ENCODE data around the gene ABCC4.
"Not testable (repeated sequence)": the region's sequence is repeated elsewhere in the genome, so short reads cannot be mapped to it uniquely, and the experiment has no call there.

ABCC4 gene

DNA sequence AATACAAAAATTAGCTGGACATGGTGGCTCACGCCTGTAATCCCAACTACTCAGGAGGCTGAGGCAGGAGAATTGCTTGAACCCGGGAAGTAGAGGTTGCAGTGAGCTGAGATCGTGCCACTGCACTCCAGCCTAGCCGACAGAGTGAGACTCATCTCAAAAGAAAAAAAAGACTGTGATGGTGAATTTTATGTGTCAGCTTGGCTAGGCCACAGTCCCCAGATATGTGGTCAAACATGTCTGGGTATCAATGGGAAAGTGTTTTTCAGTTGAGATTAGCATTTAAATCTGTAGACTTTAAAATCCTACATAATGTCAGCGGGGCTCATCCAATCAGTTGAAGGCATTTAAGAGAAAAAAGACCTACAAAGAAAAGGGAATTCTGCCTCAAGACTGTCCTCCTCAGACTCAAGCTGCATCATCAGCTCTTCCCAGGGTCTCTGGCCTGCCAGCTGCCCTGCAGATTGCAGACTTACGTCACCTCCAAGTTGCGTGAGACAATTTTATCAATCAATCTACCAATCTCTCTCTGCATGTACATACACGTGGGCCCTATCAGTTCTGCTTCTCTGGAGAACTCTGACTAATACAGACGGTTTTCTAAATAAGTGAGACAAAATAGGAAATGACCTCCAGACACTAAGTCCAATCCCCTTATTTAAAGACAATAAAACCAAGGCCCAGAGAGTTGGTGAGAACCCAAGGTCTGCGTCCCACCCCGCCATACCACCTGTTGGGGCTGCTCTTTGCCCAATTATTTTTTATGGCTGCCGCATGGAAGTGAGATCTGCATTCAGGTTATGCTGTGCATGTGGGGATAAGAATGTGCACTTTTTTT lies 99.2 kb downstream of the ABCC4 start:
- TF ChIP-seq, protein P1, sequence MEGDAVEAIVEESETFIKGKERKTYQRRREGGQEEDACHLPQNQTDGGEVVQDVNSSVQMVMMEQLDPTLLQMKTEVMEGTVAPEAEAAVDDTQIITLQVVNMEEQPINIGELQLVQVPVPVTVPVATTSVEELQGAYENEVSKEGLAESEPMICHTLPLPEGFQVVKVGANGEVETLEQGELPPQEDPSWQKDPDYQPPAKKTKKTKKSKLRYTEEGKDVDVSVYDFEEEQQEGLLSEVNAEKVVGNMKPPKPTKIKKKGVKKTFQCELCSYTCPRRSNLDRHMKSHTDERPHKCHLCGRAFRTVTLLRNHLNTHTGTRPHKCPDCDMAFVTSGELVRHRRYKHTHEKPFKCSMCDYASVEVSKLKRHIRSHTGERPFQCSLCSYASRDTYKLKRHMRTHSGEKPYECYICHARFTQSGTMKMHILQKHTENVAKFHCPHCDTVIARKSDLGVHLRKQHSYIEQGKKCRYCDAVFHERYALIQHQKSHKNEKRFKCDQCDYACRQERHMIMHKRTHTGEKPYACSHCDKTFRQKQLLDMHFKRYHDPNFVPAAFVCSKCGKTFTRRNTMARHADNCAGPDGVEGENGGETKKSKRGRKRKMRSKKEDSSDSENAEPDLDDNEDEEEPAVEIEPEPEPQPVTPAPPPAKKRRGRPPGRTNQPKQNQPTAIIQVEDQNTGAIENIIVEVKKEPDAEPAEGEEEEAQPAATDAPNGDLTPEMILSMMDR (IDR thresholded peaks at IDR 0.05; ENCODE audit: control insufficient read depth, extremely low read depth, insufficient read depth) = no peak
- DNase-seq (ENCODE audit: low read depth) = no peak
- no peak overlapping the region for H3K4me3 ChIP-seq (ENCODE audit: low read depth, low read length)

DNA sequence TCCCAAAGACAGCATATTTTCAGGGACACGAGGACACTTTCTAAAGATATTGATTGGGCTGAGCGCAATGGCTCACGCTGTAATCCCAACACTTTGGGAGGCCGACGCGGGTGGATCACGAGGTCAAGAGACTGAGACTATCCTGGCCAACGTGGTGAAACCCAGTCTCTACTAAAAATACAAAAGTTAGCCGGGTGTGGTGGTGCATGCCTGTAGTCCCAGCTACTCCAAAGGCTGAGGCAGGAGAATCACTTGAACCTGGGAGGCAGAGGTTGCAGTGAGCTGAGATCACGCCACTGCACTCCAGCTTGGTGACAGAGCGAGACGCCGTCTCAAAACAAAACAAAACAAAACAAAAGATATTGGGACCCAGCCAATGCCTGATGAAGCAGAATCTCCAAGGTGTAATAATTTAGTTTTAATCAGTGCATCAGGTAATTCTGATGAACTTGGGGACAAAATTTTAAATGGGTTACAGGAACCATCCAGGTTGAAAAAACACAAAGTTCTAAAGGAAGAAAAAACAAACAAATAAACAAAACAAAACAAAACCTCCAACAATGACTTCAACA lies 100.8 kb downstream of the ABCC4 start:
- DNase-seq (ENCODE audit: low read depth); H3K4me3 ChIP-seq (ENCODE audit: low read depth, low read length): not testable (repeated sequence)

DNA sequence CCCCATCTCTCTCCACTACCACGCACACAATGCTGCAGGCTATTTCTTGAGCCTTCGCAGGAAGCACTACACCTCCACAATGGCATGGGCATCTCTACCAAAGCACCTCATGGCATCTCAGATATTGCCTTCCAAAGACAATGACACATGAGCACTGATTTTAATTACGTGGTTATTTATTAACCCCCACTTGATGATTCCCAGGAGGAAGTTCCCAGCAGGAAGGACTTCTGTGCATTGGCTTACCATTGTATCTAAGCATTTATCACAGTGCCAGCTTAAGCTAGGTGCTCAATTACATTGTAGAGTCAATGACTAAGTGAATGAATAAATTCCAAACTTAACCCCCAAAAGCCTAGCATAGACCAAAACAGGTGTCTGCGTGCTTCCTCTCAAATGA lies 101.4 kb downstream of the ABCC4 start:
- TF ChIP-seq, protein P1 (IDR thresholded peaks at IDR 0.05; ENCODE audit: control insufficient read depth, extremely low read depth, insufficient read depth) = no peak
- no peak overlapping the region for H3K4me3 ChIP-seq (ENCODE audit: low read depth, low read length)
- DNase-seq (ENCODE audit: low read depth) = no peak

DNA sequence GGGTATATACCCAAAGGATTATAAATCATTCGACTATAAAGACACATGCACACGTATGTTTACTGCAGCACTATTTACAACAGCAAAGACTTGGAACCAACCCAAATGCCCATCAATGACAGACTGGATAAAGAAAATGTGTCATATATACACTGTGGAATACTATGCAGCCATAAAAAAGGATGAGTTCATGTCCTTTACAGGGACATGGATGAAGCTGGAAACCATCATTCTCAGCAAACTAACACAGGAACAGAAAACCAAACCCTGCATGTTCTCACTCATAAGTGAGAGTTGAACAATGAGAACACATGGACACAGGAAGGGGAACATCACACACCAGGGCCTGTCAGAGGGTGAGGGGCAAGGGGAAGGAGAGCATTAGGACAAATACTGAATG lies 102.6 kb downstream of the ABCC4 start:
- not testable (repeated sequence) for DNase-seq (ENCODE audit: low read depth)

DNA sequence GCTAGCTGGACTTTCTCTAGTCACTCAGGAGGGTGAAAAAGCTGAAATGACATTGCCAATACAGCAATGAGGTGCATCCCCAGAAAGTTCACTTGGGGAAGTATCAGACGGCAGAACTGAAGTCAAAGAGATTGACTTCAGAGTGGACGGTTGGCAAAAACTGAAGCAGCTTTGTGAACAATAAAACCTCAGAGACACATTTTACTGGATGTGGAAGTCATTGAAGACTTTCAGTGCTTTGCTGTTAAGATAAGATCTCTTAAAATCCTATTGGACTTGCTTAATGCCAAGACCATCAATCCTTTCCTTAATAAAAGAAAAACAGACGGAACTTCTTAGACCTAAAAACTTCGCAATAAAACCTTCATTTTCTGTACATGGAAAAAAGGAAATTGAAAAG lies 103.7 kb downstream of the ABCC4 start:
- TF ChIP-seq, protein P1 (IDR thresholded peaks at IDR 0.05; ENCODE audit: control insufficient read depth, extremely low read depth, insufficient read depth) = no peak
- H3K4me3 ChIP-seq (ENCODE audit: low read depth, low read length) = no peak overlapping the region
- peak; percentile 52 for DNase-seq (ENCODE audit: low read depth)

More for the DNA sequence above, 102.6 kb downstream of the ABCC4 start:
- H3K4me3 ChIP-seq (ENCODE audit: low read depth, low read length) = not testable (repeated sequence)

DNA sequence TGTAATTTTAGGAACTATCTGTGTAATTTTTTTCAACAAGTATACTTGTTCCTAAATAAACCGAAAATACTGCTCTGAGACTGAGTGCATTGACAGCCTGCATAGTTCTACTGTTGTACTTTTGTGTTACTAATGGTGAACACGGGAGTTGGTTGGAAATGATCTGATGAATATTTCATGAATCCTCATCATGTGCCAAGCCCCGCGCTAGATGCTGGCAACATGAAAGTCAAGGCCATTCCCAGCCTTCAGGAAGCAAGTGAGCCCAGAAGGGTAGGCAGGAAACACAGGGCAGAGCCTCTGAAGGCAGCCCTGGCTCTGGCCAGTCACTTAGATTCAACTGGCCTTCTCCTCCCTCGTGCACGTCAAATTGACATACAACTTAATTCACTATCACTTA lies 106.1 kb downstream of the ABCC4 start:
- H3K4me3 ChIP-seq (ENCODE audit: low read depth, low read length) = no peak overlapping the region
- no peak for DNase-seq (ENCODE audit: low read depth)
- TF ChIP-seq, protein P1 (IDR thresholded peaks at IDR 0.05; ENCODE audit: control insufficient read depth, extremely low read depth, insufficient read depth) = no peak

DNA sequence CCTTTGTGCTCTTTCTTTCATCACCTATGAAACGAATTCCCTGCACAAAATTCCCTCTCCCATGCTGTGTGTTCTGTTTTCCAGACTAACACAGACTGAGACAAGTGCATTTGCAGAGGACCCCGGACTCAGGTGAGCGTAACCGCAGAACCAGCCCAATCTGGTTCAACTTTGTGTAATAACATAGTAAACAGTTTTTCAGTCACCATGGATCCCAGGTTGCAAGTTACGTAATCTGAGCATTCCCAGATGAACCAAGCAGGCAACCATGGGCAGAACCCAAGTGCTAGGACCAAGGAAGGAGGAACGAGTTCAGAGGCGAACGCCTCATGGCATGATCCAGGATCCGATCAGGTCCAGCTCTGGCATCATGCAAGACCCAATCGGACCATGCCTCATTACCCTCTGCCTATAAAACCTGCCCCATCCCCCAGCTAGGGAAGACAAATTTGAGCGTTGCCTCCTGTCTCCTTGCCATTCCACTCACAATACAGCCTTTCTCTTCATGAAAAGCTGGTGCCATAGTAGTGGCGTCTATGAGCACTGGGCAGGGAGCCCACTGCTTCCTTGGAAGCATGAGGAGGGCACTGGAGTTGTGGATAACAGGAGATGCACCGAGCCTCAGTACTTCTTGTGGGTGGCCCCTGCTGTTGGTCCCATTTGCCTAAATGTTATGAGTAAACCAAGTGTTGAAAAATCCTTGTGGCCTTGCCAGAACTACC lies 107.6 kb downstream of the ABCC4 start:
- TF ChIP-seq, protein P1 (IDR thresholded peaks at IDR 0.05; ENCODE audit: control insufficient read depth, extremely low read depth, insufficient read depth) = no peak
- no peak overlapping the region for H3K4me3 ChIP-seq (ENCODE audit: low read depth, low read length)
- DNase-seq (ENCODE audit: low read depth) = no peak
